22Rv1 (cell line): ENCODE data around the gene PLEKHG2.
"Not testable (repeated sequence)": the region's sequence is repeated elsewhere in the genome, so short reads cannot be mapped to it uniquely, and the experiment has no call there.

Source experiments
- CTCF ChIP-seq: fragments of 450-650 bp; IDR thresholded peaks from 2 replicates; pipeline ENCODE4 v1.5.1; 2017; ENCODE audit warnings: mild to moderate bottlenecking
- ZFX ChIP-seq: fragments of 450-650 bp; IDR thresholded peaks from 2 replicates; pipeline ENCODE4 v1.6.1; 2017; ENCODE audit warnings: antibody characterized with exemption, borderline replicate concordance

- not testable (repeated sequence) for TF ChIP-seq CTCF, ZFX
These were observed 33.1 kb upstream of the PLEKHG2 start for GRCh38 chr19:39379366-39379765.
